G401 (cell line): ENCODE data around the gene SLC4A9. TPM values are rescaled to one million over a fixed set of nuclear protein-coding genes. Genes with fewer than 3 reads are reported as not detected.

Source experiments
- DNase-seq: peaks from one replicate; pipeline ENCODE4 v3.0.0-alpha.2; 2015; ENCODE audit warnings: low spot score
- in situ Hi-C: cut with HindIII; loops from 2 replicates; pipeline ENCODE4 v1.10.0; 2016; ENCODE audit warnings: low sequenced_read_pairs, mixed read lengths
- total RNA-seq: library from RNA; depleted of rRNA; stranded (reverse); fragments of >200 nt; shearing (Covaris generic); gene quantifications from 2 replicates; pipeline ENCODE4 v1.2.3, GENCODE V29; 2014

Gene SLC4A9
- total RNA-seq, 1 experiment from 2014 or later: not detected

DNA sequence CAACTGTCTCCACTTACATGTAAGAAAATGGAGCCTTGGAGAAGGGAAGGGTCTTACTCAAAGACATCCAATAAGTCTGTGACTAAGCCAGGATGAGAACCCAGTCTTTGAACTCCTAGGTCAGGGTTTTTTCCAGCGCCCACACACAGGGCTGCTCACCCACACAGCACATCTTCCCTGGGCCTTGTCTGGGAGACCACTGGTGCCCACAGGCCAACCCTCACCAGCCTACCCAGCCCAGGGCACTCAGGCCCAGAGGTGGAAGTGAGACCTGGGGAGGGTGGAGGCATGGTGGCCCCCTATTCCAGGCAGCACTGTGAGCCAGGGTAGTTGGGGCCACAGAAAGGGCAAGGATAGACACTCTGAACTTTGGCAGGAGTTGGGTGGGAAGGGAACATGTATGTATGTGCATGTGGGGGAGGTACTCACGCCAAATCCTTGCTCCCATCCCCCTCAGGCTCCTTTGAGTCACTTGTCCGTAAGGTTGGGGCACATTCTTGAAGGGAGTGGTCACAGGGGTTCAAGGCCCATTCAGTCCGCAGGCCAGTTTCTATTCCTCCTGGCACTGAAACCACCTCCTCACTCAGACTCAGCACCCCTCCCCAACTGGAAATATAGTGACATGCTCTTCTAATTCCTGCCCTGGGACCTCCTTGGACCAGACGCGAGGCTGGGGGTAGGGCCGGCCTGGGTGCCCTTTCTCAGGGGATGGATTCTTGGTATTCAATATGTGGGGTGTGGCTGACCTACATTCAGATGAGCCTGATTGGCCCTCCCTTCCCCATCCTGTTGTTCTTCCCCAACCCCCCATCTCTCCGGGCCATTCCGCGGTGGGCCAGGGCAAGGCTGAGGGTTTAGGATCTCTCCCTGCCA lies 2.9 kb upstream of the SLC4A9 start:
- in situ Hi-C loops: no loop called here
- no peak for DNase-seq

DNA sequence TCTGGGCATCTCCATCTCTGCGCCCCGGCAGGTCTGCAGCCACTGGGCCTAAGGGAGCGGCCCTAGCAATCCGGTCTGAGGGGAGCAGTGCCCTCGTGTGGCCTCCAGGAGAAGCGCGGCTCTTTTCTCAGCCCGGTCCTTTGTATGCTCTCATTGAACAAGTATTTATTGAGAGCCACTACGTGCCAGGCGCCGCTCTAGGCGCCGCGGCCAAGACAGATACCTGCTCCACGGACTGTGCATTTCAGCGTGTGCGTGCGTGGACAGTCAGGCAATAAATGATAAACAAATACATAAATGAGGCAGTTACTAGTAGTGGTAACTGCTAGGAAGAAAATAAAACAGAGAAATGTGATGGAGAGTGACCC lies 2.3 kb upstream of the SLC4A9 start:
- in situ Hi-C loops: no loop called here

DNA sequence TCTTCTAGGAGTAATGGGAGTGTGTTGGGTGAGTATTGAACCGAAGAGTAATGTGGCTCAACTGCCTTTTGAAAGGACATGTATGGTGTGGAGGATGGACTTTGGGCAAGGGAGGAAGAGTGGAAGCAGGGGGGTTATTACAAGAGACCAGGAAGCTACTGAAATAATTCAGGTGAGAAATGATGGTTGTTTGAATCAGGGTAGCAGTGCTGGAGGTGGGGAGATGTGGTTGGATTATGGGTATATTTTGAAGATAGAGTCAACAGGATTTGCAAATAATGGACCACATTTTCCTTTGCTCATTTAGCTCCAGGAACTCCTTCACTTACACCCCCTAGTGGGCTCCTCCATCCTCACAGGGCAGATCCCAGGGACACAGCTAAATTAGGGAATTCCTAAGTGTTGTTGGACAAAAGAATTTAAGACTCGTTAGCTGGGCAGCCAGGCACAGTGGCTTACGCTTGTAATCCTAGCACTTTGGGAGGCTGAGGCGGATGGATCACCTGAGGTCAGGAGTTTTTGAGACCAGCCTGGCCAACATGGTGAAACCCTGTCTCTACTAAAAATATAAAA lies 1.2 kb upstream of the SLC4A9 start:
- DNase-seq: peak; percentile 34
- in situ Hi-C loops: no loop called here

More for the DNA sequence above, 2.3 kb upstream of the SLC4A9 start:
- DNase-seq: peak; percentile 94

DNA sequence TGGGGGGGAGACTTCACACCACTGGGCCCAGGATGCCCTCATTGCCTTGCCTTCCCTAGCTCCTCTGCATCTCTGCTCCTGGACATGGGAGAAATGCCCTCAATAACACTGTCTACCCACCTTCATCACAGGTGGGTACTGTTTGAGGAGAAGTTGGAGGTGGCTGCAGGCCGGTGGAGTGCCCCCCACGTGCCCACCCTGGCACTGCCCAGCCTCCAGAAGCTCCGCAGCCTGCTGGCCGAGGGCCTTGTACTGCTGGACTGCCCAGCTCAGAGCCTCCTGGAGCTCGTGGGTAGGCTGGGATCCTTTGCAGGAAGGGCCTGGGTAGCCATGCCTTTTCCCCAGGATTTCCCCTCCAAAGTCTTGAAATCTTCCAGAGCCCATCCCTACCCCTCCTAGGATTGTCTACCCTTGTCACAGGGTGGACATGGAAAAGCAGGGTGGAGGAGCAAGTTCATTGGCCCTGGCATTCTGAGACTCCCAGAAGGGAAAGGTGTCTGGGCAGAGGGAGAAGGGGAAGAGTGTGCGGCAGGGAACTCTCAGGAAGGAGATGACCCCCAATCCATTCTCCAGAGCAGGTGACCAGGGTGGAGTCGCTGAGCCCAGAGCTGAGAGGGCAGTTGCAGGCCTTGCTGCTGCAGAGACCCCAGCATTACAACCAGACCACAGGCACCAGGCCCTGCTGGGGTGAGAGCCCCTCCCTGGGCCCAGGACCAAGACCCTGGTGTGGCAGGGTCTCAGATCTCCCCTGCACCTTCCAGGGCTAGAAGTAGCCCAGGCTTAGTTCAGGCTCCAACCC lies 886 bp downstream of the SLC4A9 start:
- no peak for DNase-seq
- in situ Hi-C loops: no loop called here

DNA sequence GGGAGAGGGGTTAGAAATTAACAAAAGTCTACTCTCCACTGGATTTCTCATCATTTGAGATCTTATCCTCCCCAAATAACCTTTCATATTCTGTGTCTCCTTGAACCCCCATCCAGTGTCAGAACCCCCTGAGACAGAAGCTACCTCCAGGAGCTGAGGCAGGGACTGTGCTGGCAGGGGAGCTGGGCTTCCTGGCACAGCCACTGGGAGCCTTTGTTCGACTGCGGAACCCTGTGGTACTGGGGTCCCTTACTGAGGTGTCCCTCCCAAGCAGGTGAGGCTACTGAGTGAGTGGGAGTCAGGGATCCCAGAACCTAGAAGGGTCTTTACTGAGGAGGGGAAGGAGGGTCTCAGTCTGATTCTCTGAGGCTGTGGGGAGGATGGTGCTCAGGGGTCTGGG lies 1.9 kb downstream of the SLC4A9 start:
- no peak for DNase-seq
- in situ Hi-C loops: no loop called here

DNA sequence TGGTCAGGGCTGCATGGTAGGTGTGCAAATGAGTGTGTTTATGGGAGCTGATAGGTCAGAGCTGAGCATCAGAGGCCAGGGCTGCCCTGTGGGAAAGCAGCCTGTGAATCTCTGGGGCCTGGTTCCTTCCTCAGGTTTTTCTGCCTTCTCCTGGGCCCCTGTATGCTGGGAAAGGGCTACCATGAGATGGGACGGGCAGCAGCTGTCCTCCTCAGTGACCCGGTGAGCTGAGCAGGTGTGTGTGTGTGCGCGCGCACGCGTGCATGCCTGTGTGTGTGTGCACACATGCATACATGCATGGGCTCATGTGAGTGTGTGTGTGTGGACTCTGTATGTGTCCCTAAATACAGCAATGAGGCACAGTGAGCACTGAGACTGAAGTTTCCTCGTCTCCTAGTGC lies 2.3 kb downstream of the SLC4A9 start:
- in situ Hi-C loops: no loop called here
- no peak for DNase-seq

DNA sequence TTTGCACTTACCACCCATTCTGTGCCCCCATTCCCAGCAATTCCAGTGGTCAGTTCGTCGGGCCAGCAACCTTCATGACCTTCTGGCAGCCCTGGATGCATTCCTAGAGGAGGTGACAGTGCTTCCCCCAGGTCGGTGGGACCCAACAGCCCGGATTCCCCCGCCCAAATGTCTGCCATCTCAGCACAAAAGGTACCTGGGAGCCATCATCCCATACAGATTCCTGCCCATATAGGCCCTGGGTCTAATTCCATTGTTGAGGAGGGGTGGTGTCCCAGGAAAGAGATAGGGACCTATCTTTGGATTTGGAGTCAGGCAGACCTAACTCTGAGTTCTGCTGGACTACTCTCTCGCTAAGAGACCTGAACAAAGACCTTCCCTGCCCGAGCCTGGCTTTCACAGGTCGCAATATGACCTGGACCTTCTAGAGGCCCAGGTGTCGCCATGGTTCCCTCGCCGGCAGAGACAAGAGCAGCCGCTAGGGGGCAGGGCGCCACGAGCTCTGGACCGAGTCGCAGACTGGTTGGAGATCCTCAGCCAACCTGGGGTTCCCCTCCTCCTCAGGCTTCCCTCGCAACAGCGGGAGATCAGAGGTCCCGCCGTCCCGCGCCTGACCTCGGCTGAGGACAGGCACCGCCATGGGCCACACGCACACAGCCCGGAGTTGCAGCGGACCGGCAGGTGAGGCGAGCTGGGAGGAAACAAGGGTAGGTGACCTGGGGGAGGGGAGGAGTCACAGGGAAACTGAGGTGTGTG lies 3.1 kb downstream of the SLC4A9 start:
- peak; percentile 77 for DNase-seq
- in situ Hi-C loops: no loop called here

DNA sequence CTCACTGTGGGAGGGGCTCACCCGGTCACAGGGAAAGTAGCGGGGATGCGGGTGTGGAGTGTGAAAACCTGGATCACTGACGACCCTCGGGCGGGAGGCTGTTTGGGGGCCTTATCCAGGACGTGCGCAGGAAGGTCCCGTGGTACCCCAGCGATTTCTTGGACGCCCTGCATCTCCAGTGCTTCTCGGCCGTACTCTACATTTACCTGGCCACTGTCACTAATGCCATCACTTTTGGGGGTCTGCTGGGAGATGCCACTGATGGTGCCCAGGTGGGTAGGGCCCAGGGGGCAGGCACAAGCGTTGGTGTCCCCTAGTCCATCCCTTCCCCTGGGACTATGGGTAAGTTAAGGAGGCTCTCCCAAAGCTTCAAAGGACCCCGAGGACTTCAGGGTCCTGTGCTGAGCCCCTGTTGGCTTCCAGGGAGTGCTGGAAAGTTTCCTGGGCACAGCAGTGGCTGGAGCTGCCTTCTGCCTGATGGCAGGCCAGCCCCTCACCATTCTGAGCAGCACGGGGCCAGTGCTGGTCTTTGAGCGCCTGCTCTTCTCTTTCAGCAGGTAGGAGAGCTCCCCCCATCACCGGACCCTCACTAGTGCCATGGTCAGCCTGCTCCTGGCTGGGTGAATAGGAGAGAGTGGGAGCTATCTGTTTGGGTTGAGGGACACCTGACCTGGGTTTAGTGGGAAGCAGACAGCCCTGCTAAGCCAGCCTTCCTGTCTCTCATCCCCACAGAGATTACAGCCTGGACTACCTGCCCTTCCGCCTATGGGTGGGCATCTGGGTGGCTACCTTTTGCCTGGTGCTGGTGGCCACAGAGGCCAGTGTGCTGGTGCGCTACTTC lies 3.9 kb downstream of the SLC4A9 start:
- DNase-seq: no peak
- in situ Hi-C loops: no loop called here

DNA sequence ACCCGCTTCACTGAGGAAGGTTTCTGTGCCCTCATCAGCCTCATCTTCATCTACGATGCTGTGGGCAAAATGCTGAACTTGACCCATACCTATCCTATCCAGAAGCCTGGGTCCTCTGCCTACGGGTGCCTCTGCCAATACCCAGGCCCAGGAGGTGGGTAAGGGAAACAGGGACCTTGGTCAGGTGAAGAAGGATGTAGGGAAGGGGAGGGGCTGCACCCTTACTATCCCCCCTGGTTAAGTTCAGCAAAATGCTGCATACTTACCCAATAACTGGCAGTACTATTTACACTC lies 4.4 kb downstream of the SLC4A9 start:
- DNase-seq: no peak
- in situ Hi-C loops: no loop called here

DNA sequence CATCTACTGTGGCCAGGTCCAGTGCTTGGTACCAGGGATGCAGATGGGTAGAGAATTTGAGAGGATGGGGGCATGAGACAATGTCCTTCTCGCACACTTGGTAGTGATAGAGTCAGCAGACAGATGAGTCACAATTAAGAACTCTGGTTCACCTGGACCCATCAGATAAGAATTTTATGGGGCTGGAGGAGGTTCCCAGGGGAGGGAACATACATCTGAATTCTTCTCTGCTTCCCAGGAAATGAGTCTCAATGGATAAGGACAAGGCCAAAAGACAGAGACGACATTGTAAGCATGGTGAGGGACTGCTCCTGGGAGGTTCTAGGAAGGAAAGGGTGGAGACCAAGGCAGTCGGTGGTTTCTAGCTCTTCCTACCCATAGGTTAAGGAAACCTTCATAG lies 5.3 kb downstream of the SLC4A9 start:
- in situ Hi-C loops: no loop called here
- DNase-seq: no peak

DNA sequence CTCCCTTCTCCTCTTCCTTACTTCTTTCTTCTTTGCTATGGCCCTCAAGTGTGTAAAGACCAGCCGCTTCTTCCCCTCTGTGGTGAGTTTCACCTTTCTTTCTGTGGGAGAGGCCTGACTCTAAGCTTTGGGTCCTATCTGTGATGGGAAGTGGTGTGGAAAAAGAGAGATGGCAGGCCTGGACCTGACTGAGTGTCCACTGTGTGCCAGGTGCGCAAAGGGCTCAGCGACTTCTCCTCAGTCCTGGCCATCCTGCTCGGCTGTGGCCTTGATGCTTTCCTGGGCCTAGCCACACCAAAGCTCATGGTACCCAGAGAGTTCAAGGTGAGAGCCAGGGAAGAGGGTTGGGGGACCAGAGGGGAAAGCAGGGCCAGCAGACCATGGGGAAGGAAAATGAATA lies 5.9 kb downstream of the SLC4A9 start:
- DNase-seq: no peak
- in situ Hi-C loops: no loop called here

DNA sequence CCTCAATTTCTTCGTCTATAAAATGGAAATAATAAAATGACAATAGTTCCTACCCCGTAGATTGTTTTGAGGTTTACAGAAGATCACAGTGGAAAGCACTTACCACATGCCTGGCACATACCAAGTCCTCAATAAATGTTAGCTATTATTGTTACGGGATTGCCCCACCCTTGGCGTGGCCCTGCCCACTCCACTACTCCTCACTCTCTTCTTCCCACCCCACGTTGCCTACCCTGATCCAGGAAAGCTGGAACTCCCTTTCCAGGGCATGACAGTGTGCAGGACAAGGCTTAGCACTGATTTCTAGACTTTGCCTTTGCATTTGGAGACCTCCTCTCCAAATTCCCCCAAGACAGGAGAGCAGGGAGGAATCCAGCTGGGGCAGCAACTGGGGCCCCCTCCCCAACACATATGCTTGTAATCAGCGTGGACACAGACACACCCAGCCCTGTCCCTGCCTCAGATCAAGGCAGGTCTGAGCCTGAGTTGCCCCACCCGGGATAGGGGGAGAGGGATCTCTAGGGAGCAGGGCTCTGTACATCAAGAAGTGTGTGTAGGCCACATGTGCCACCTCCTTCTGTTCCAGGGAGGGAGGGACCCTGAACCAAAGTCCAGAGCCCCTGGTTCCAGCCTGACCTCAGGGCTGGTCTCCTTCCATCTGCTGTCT lies 6.7 kb downstream of the SLC4A9 start:
- in situ Hi-C loops: no loop called here
- no peak for DNase-seq

DNA sequence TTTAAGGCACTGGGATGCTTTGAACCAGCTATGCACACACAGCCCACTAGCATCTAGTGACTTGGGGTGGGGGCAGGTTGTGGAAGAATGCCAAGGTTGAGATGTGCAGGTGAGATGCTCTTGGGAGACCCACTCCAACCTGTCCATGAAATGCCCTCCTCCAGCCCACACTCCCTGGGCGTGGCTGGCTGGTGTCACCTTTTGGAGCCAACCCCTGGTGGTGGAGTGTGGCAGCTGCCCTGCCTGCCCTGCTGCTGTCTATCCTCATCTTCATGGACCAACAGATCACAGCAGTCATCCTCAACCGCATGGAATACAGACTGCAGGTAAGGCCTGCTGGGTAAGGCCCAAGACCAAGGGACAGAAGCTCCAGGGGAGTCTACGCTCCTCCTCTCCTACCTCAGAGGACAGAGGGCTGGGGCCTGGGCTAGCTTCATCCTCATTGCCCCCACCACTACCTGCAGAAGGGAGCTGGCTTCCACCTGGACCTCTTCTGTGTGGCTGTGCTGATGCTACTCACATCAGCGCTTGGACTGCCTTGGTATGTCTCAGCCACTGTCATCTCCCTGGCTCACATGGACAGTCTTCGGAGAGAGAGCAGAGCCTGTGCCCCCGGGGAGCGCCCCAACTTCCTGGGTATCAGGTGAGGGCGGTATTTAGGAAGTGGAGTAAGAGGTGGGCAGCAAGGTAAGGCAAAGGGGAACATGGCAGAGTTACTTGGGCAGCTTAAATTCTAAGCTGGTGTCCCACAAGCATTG lies 7.4 kb downstream of the SLC4A9 start:
- DNase-seq: no peak
- in situ Hi-C loops: no loop called here

DNA sequence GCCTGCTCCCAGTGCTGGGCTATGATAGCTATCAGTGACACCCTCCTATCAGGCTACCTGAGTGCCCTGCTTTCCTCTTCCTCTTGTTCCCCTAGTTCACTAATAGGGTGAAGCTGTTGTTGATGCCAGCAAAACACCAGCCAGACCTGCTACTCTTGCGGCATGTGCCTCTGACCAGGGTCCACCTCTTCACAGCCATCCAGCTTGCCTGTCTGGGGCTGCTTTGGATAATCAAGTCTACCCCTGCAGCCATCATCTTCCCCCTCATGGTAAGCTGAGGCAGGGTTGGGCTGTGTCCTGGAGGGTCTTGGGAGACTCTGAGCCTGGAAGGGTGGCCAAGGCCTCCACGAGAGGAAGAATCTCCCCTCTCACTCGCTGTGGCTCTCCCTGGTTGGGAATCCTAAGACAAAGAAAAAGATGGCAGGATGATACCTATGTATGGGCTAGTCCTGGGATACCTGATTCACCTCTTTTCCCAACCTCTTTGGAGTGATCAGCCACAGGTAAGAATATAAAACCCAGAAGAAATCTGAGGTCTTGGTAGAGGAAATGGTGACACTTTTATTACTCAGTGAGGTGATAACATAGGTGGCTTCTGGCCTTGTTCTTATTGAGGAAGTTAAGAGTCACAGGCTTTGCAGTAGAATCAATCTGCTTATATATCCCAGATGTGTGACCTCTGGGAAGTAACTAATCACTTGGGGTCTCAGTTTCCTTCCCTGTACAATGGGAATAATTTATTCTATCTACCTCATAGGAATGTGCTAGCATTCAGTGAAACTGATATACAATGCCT lies 11.6 kb downstream of the SLC4A9 start:
- in situ Hi-C loops: no loop called here
- DNase-seq: no peak

DNA sequence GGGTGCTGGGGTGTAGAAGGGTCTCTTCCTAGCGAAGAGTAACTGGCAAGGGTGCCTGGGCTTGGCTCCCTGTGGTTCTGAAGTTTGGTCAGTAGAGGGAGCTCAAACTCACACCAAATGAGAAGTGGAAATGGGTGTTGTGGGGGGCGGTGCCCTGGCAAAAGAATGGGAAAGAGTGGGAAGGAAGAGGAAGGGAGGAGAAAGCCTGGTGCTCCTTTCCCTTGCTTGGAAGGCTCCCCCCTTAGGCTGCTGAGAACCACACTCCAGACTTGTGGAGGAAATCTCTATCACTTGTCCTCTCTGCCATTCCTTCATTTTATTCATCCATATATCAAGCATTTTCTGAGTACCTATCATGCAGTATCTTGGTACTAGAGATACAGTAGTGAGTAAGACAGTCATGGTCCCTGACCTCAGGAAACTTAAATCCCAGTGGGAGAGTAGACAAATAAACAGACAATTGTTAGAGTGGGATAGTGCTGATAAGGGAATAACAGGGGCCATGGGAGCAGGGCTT lies 13.0 kb downstream of the SLC4A9 start:
- in situ Hi-C loops: no loop called here
- peak; percentile 78 for DNase-seq

DNA sequence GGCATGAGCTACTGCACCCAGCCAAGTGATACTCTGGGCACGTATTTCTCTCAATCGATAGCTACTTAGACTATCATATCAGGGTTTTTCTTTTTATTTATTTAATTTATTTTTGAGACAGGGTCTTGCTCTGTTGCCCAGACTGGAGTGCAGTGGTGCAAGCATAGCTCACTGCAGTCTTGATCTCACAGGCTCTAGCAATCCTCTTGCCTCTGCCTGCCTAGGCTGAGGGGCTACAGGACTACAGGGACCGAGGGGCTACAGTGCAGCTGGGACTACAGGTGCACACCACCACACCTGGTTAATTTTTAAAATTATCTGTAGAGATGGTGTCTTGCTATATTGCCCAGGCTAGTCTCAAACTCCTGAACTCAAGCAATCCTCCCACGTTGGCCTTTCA lies 21.4 kb downstream of the SLC4A9 start:
- in situ Hi-C loops: no loop called here
- no peak for DNase-seq

DNA sequence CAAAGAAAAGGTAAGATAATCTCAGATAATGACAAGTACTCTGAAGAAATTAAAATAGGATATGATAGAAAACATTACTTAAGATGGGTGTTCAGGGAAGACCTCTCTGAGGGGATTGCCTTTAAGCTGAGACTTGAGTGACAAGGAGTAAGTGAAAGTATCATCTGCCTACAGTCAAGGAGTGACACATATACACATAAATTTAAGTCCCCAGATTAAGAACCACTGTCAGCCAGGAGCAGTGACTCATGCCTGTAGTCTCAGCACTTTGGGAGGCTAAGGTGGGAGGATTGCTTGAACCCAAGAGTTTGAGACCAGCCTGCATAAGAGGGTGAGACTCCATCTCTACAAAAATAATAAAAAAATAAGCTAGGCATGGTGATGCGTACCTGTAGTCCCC lies 22.0 kb downstream of the SLC4A9 start:
- in situ Hi-C loops: no loop called here
- DNase-seq: no peak
